K562 (cell line): ENCODE results near the gene C11orf86. TPM values are rescaled to one million over a fixed set of nuclear protein-coding genes. Genes with fewer than 3 reads are reported as not detected.

Source experiments
- BCOR ChIP-seq: fragments of 450-650 bp; IDR thresholded peaks from 2 replicates; pipeline ENCODE4 v1.6.1; 2016
- CREB1 ChIP-seq, 2 experiments: sonication (generic) in 1 of 2; formaldehyde crosslinking in 1 of 2; IDR thresholded peaks; 2 replicates each; pipeline versions ENCODE4 v1.6.1 to v1.8.0; 2012 to 2022; ENCODE audit warnings: inconsistent platforms in 1 of 2, mild to moderate bottlenecking in 1 of 2, missing genetic modification reagents in 1 of 2, moderate library complexity in 1 of 2
- CREB3L1 ChIP-seq: fragments of 450-650 bp; IDR thresholded peaks from 2 replicates; pipeline ENCODE4 v1.6.1; 2014; ENCODE audit warnings: low read depth, mild to moderate bottlenecking, moderate library complexity, borderline replicate concordance
- FOXO4 ChIP-seq: fragments of 450-650 bp; formaldehyde crosslinking; IDR thresholded peaks from 2 replicates; pipeline ENCODE4 v1.4.0; 2020; ENCODE audit warnings: mild to moderate bottlenecking, moderate library complexity
- HES1 ChIP-seq: fragments of 450-650 bp; IDR thresholded peaks from 2 replicates; pipeline ENCODE4 v1.6.1; 2016; ENCODE audit warnings: low read depth, mild to moderate bottlenecking, moderate library complexity
- IFI16 ChIP-seq: fragments of 250-450 bp; sonication (Bioruptor Pico); IDR thresholded peaks from 2 replicates; pipeline ENCODE4 v2.1.2; 2022; ENCODE audit warnings: mild to moderate bottlenecking, inconsistent platforms
- MBD2 ChIP-seq: sonication (generic); IDR thresholded peaks from 2 replicates; pipeline ENCODE4 v1.6.1; 2016; ENCODE audit warnings: low read depth, borderline replicate concordance
- MXD1 ChIP-seq: fragments of 250-450 bp; sonication (Bioruptor Pico); IDR thresholded peaks from 2 replicates; pipeline ENCODE4 v1.8.0; 2021; ENCODE audit warnings: borderline replicate concordance, mild to moderate bottlenecking, moderate library complexity; ENCODE audit not compliant: poor library complexity, severe bottlenecking
- NCOA4 ChIP-seq: fragments of 450-650 bp; IDR thresholded peaks from 2 replicates; pipeline ENCODE4 v1.6.1; 2018; ENCODE audit warnings: mild to moderate bottlenecking; ENCODE audit not compliant: partially characterized antibody
- NFYB ChIP-seq: IDR thresholded peaks from 2 replicates; pipeline ENCODE4 v1.6.1; 2011; ENCODE audit warnings: mild to moderate bottlenecking, moderate library complexity; ENCODE audit not compliant: insufficient read length; ENCODE audit errors: extremely low read depth
- RCOR1 ChIP-seq, 2 experiments: IDR thresholded peaks; 2 replicates each; pipeline ENCODE4 v1.6.1; 2012; ENCODE audit warnings: low read depth in 2 of 2, low read length in 2 of 2, borderline replicate concordance in 1 of 2, improper control_type of control experiment in 1 of 2
- SLC30A9 ChIP-seq: fragments of 250-450 bp; sonication (Bioruptor Pico); IDR thresholded peaks from 2 replicates; pipeline ENCODE4 v1.8.0; 2022; ENCODE audit warnings: mild to moderate bottlenecking, moderate library complexity
- SNAPC5 ChIP-seq: fragments of 250-450 bp; sonication (Bioruptor Pico); IDR thresholded peaks from 2 replicates; pipeline ENCODE4 v1.8.0; 2021; ENCODE audit warnings: moderate library complexity, mild to moderate bottlenecking, inconsistent platforms
- SREBF1 ChIP-seq: fragments of 150-350 bp; IDR thresholded peaks from 2 replicates; pipeline ENCODE4 v1.6.1; 2014; ENCODE audit warnings: antibody characterized with exemption, low read depth, low read length, borderline replicate concordance
- TEAD1 ChIP-seq, 2 experiments: fragments of 450-650 bp in 1 of 2; sonication (generic) in 1 of 2; formaldehyde crosslinking; IDR thresholded peaks; 2 replicates each; pipeline versions ENCODE4 v1.4.0 to v1.8.0; 2020 to 2022; ENCODE audit warnings: mild to moderate bottlenecking in 2 of 2, missing genetic modification reagents in 1 of 2
- USF1 ChIP-seq: sonication (generic); formaldehyde crosslinking; IDR thresholded peaks from 2 replicates; pipeline ENCODE4 v1.9.0; 2022; ENCODE audit warnings: mild to moderate bottlenecking, missing genetic modification reagents
- XRCC4 ChIP-seq: IDR thresholded peaks from one replicate; pipeline ENCODE4 v1.6.1; 2011; ENCODE audit not compliant: insufficient read depth, insufficient read length; ENCODE audit errors: extremely low read depth
- ZFP1 ChIP-seq: fragments of 450-650 bp; formaldehyde crosslinking; IDR thresholded peaks from 2 replicates; pipeline ENCODE4 v1.4.0; 2020; ENCODE audit warnings: mild to moderate bottlenecking, mixed read lengths
- ZNF586 ChIP-seq: fragments of 450-650 bp; formaldehyde crosslinking; conservative IDR thresholded peaks from 2 replicates; pipeline ENCODE4 v1.4.0; 2020; ENCODE audit warnings: mild to moderate bottlenecking, moderate library complexity
- ZNF644 ChIP-seq: fragments of 200-800 bp; sonication (Bioruptor generic); IDR thresholded peaks from 2 replicates; pipeline ENCODE4 v1.6.1; 2016; ENCODE audit warnings: low read depth, missing genetic modification characterization, missing compliant biosample characterization
- ZNF764 ChIP-seq: fragments of 250-450 bp; sonication (Bioruptor Pico); IDR thresholded peaks from 2 replicates; pipeline ENCODE4 v1.4.0; 2020; ENCODE audit warnings: low read depth, mild to moderate bottlenecking, moderate library complexity
- ZNF830 ChIP-seq: fragments of 250-450 bp; sonication (Bioruptor Pico); IDR thresholded peaks from 2 replicates; pipeline ENCODE4 v1.5.0; 2021; ENCODE audit warnings: mild to moderate bottlenecking
- polyA plus RNA-seq, 8 experiments: library from polyadenylated mRNA; depleted of rRNA in 4 of 8; stranded (reverse) in 5 of 8; unstranded in 3 of 8; fragments of >200 nt; fragmentation: Nextera tagmentation in 2 of 8; fragmentation: Illumina TruSeq in 1 of 8; extraction: Ambion mirVana in 2 of 8; extraction: Trizol in 1 of 8; gene quantifications; 2 replicates each; pipeline versions ENCODE4 v1.2.1 to v1.2.3, GENCODE V29; 2011 to 2014; ENCODE audit warnings: inconsistent platforms in 1 of 8, missing spikeins in 1 of 8
- total RNA-seq, 7 experiments: library from RNA; depleted of rRNA in 6 of 7; stranded (reverse); fragments of >200 nt in 6 of 7; fragmentation: Illumina TruSeq in 2 of 7; extraction: Trizol in 2 of 7; gene quantifications; 2 replicates each; pipeline versions ENCODE4 v1.2.1 to v1.2.3, GENCODE V29; 2011 to 2021; ENCODE audit warnings: low replicate concordance in 1 of 7

The C11orf86 gene
- total and polyA plus RNA-seq, 9 of the 15 experiments (the other 6 are each of a cell fraction or from before 2014, with no cell fraction given): not detected

GRCh38 chr11:67006029-67006884 lies 31.2 kb downstream of the C11orf86 start (continued):
- TF ChIP-seq CREB3L1 (no peak), FOXO4 (CRISPR knock-in tag) (no peak), HES1 (no peak), MBD2 (no peak), RCOR1 (IDR thresholded peaks at IDR 0.05; ENCODE audit: borderline replicate concordance in 1 of 2, low read depth in 2 of 2, low read length in 2 of 2) (no peak), IFI16 (CRISPR knock-in tag) (no peak), ZFP1 (CRISPR knock-in tag) (no peak), SREBF1 (peak; percentile 69; the same call in 1 of the 2 replicates), NFYB (peak; percentile 82), CREB1 (IDR thresholded peaks at IDR 0.05) (no peak), CREB1 (CRISPR knock-in tag; IDR thresholded peaks at IDR 0.05) (no peak), ZNF830 (CRISPR knock-in tag) (no peak), TEAD1 (CRISPR knock-in tag; IDR thresholded peaks at IDR 0.05) (0 out of 4 replicates have a peak, but pooled peaks of 1 of the 2 experiments have one; percentile 61), SLC30A9 (CRISPR knock-in tag) (no peak), NCOA4 (no peak), ZNF644 (no peak), SNAPC5 (CRISPR knock-in tag) (no peak), ZNF764 (CRISPR knock-in tag) (no peak), MXD1 (CRISPR knock-in tag) (no peak), USF1 (CRISPR knock-in tag) (peak; percentile 99), XRCC4 (no peak), ZNF586 (CRISPR knock-in tag) (no peak), BCOR (no peak)
